ENCODE data around the gene BTG3. TPM values are rescaled to one million over a fixed set of nuclear protein-coding genes. Genes with fewer than 3 reads are reported as not detected.

Gene BTG3
- total RNA-seq, 2 experiments from 2014 or later: 81.9 to 84.0 TPM

- peaks cover 3% of the 10 kb centered on the region in 2 experiments for H3K27me3 ChIP-seq (ENCODE audit: control insufficient read depth in 1 of 2, insufficient read depth in 2 of 2, low read length in 2 of 2)
- Mint-ChIP-seq H3K36me3 (ENCODE audit: low read depth) (no peaks in the 10 kb centered on the region), H3K4me3 (no peak overlapping the region), H3K27ac (no peak overlapping the region), H3K4me1 (ENCODE audit: low read depth) (no peaks in the 10 kb centered on the region), H3K27me3 (peaks cover 17% of the 10 kb centered on the region), H3K9me3 (no peaks in the 10 kb centered on the region)
- ChIA-PET CTCF (no interaction called here), POLR2A (no interaction called here)
- H3K4me3 ChIP-seq (ENCODE audit: low read length): no peak overlapping the region
- intact Hi-C loops (cut with DNase I, micrococcal nuclease): no loop called here
- no peaks in the 10 kb centered on the region for H3K4me1 ChIP-seq (ENCODE audit: insufficient read depth, low read length)
- no peak overlapping the region for H3K27ac ChIP-seq (ENCODE audit: low read depth in 1 of 2, low read length in 2 of 2)
- no peak for ATAC-seq (ENCODE audit: poor library complexity)
- TF ChIP-seq CTCF (IDR thresholded peaks at IDR 0.05): no peak
- no peaks in the 10 kb centered on the region for H3K9me3 ChIP-seq (ENCODE audit: control insufficient read depth in 1 of 2, insufficient read depth in 1 of 2, low read length in 2 of 2)
- no peaks in the 10 kb centered on the region for H3K36me3 ChIP-seq (ENCODE audit: insufficient read depth, low read length)
- DNase-seq: no peak
These were observed 37.6 kb downstream of the BTG3 start for GRCh38 chr21:17575076-17575475.

GRCh38 chr21:17572431-17572830 lies 40.3 kb downstream of the BTG3 start:
- Mint-ChIP-seq H3K4me3 (no peak overlapping the region), H3K27ac (no peak overlapping the region), H3K4me1 (ENCODE audit: low read depth) (no peaks in the 10 kb centered on the region), H3K27me3 (peaks cover 17% of the 10 kb centered on the region), H3K9me3 (no peaks in the 10 kb centered on the region), H3K36me3 (ENCODE audit: low read depth) (no peaks in the 10 kb centered on the region)
- Histone ChIP-seq H3K4me1 (ENCODE audit: insufficient read depth, low read length) (no peaks in the 10 kb centered on the region), H3K9me3 (ENCODE audit: control insufficient read depth in 1 of 2, insufficient read depth in 1 of 2, low read length in 2 of 2) (no peaks in the 10 kb centered on the region), H3K36me3 (ENCODE audit: insufficient read depth, low read length) (no peaks in the 10 kb centered on the region), H3K4me3 (ENCODE audit: low read length) (no peak overlapping the region), H3K27me3 (ENCODE audit: control insufficient read depth in 1 of 2, insufficient read depth in 2 of 2, low read length in 2 of 2) (peaks cover 3% of the 10 kb centered on the region in 2 experiments), H3K27ac (ENCODE audit: low read depth in 1 of 2, low read length in 2 of 2) (no peak overlapping the region)
- POLR2A ChIA-PET: no interaction called here
- TF ChIP-seq CTCF (IDR thresholded peaks at IDR 0.05): no peak
- intact Hi-C loops (cut with DNase I, micrococcal nuclease): no loop called here
- no peak for ATAC-seq (ENCODE audit: poor library complexity)
- no peak for DNase-seq
- CTCF ChIA-PET: no interaction called here

GRCh38 chr21:17570786-17571185 lies 41.9 kb downstream of the BTG3 start:
- Histone ChIP-seq H3K27me3 (ENCODE audit: control insufficient read depth in 1 of 2, insufficient read depth in 2 of 2, low read length in 2 of 2) (peaks cover 3% of the 10 kb centered on the region in 2 experiments), H3K36me3 (ENCODE audit: insufficient read depth, low read length) (no peaks in the 10 kb centered on the region), H3K27ac (ENCODE audit: low read depth in 1 of 2, low read length in 2 of 2) (no peak overlapping the region), H3K9me3 (ENCODE audit: control insufficient read depth in 1 of 2, insufficient read depth in 1 of 2, low read length in 2 of 2) (no peaks in the 10 kb centered on the region), H3K4me1 (ENCODE audit: insufficient read depth, low read length) (no peaks in the 10 kb centered on the region), H3K4me3 (ENCODE audit: low read length) (no peak overlapping the region)
- Mint-ChIP-seq H3K27ac (no peak overlapping the region), H3K4me3 (no peak overlapping the region), H3K36me3 (ENCODE audit: low read depth) (no peaks in the 10 kb centered on the region), H3K4me1 (ENCODE audit: low read depth) (no peaks in the 10 kb centered on the region), H3K9me3 (no peaks in the 10 kb centered on the region), H3K27me3 (peaks cover 17% of the 10 kb centered on the region)
- no peak for TF ChIP-seq CTCF (IDR thresholded peaks at IDR 0.05)
- DNase-seq: no peak
- ChIA-PET POLR2A (no interaction called here), CTCF (no interaction called here)
- intact Hi-C loops (cut with DNase I, micrococcal nuclease): no loop called here
- ATAC-seq (ENCODE audit: poor library complexity): no peak

All from CD4-positive, alpha-beta T cell (primary cell).